Bronchial epithelial cell (primary cell): ENCODE results near the gene DEFB129. TPM values are rescaled to one million over a fixed set of nuclear protein-coding genes. Genes with fewer than 3 reads are reported as not detected.
"Not testable (repeated sequence)": the region's sequence is repeated elsewhere in the genome, so short reads cannot be mapped to it uniquely, and the experiment has no call there.

ENCODE experiments used
- DNase-seq: peaks from one replicate; pipeline ENCODE4 v3.0.0-alpha.2; 2010; ENCODE audit warnings: low read depth
- FAIRE-seq: peaks from 2 replicates; lab custom pipeline; 2011; peaks lifted over from hg19 to GRCh38; lab: Jason Lieb, UNC
- H3K27me3 ChIP-seq: 2 replicates; pipeline ENCODE4 v1.5.1; 2011; ENCODE audit warnings: low read length; ENCODE audit not compliant: control insufficient read depth, insufficient read depth
- H3K36me3 ChIP-seq: 2 replicates; pipeline ENCODE4 v1.5.1; 2011; ENCODE audit warnings: low read length; ENCODE audit not compliant: control insufficient read depth, insufficient read depth
- H3K4me3 ChIP-seq: 2 replicates; pipeline ENCODE4 v1.5.1; 2011; ENCODE audit warnings: mild to moderate bottlenecking, low read depth, low read length, control low read depth
- CTCF ChIP-seq: IDR thresholded peaks from 2 replicates; pipeline ENCODE4 v1.5.1; 2011; ENCODE audit warnings: mild to moderate bottlenecking, moderate library complexity, low read length, control low read depth, inconsistent platforms; ENCODE audit not compliant: insufficient read depth, severe bottlenecking
- total RNA-seq: library from RNA; depleted of rRNA; stranded (reverse); fragments of >200 nt; gene quantifications from 2 replicates; pipeline ENCODE4 v1.2.1, GENCODE V29; 2014

DEFB129 gene
- total RNA-seq, 1 donor from 2014 or later, result not detected

DNA sequence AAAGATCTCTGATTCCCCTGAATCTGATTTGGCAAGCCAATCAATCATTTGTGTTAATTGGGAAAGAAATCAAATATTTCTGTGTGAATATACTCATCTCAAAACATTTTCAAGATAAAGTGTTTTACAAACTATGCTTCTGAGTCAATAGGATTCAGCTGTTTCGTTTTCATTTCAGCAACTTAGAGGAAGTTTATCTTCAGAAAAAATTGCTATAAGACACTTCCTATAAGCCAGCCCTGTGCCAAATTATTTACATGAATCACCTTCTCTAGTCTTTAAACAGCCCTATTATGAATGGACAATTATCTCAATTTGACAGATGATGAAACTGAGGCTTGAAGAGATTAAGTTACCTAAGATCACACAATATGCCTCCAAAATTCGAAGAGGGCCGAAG, 10.9 kb downstream of the DEFB129 start:
- DNase-seq, result no peak
- Histone ChIP-seq H3K27me3 (no peaks in the 10 kb centered on the region), H3K36me3 (no peaks in the 10 kb centered on the region), H3K4me3 (no peak overlapping the region)
- no peak for TF ChIP-seq CTCF
- FAIRE-seq, result no peak

DNA sequence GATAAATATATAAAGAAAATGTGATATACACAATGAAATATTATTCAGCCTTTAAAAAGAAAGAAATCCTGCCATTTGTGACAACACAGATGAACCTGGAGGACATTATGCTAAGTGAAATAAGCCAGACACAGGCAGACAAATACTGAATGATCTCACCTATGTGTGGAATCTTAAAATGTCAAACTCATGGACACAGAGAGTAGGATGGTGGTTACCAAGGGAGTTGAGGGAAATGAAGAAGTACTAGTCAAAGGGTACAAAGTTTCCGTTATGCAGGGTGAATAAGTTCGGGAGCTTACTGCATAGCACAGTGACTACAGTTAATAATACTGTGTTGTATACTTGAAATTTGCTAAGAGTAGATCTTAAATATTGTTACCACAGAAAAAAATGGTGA, 15.8 kb downstream of the DEFB129 start:
- DNase-seq (no peak), FAIRE-seq (no peak)
- Histone ChIP-seq H3K27me3 (no peaks in the 10 kb centered on the region), H3K4me3 (no peak overlapping the region), H3K36me3 (no peaks in the 10 kb centered on the region)
- TF ChIP-seq CTCF, result no peak

- Histone ChIP-seq H3K27me3 (no peaks in the 10 kb centered on the region), H3K4me3 (no peak overlapping the region), H3K36me3 (no peaks in the 10 kb centered on the region)
- DNase-seq, result no peak
- TF ChIP-seq CTCF, result no peak
- no peak for FAIRE-seq
Observed at GRCh38 chr20:251354-251753, 24.3 kb downstream of the DEFB129 start.

- no peak for TF ChIP-seq CTCF
- Histone ChIP-seq H3K4me3 (no peak overlapping the region), H3K27me3 (no peaks in the 10 kb centered on the region), H3K36me3 (no peaks in the 10 kb centered on the region)
- FAIRE-seq, result no peak
- no peak for DNase-seq
Observed at GRCh38 chr20:252801-253200, 25.7 kb downstream of the DEFB129 start.

GRCh38 chr20:253447-253846, 26.4 kb downstream of the DEFB129 start:
- not testable (repeated sequence) for H3K4me3 ChIP-seq, H3K27me3 ChIP-seq, H3K36me3 ChIP-seq, DNase-seq, FAIRE-seq

DNA sequence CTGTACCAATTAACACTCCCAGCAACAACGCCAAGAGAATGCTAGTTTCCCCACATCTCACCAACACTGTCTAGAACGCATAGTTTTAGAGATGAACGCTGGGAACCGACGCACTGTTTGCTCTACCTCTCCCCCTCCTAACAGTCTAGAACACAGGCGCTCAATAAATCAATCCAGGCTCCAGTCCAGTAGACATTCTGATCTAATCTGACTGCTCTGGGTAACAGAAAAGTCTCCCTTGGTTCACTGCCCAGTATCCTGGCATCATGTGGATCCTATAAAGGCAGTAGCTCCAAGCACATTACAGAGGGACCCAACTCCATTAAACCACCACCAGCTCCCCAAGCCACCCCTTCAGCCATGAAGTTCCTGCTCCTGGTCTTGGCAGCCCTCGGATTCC, 30.4 kb downstream of the DEFB129 start, which contains the start of gene DEFB132:
DEFB132 (plus strand) TSS at position 306 of the 400 bp plus-strand sequence; CDS start at position 361, 55 bp downstream.
- no peak for TF ChIP-seq CTCF
- Histone ChIP-seq H3K36me3 (no peaks in the 10 kb centered on the region), H3K27me3 (no peaks in the 10 kb centered on the region), H3K4me3 (no peak within 1 kb of the TSS)
- DNase-seq, result no peak
- FAIRE-seq, result no peak
